Measurements from ENCODE around the gene CYBA. TPM values are rescaled to one million over a fixed set of nuclear protein-coding genes. Genes with fewer than 3 reads are reported as not detected.

Gene CYBA
- total and polyA plus RNA-seq, 2 donors (not counting 1 experiment from before 2014, with no cell fraction given): 701 to 1,336 TPM

DNA sequence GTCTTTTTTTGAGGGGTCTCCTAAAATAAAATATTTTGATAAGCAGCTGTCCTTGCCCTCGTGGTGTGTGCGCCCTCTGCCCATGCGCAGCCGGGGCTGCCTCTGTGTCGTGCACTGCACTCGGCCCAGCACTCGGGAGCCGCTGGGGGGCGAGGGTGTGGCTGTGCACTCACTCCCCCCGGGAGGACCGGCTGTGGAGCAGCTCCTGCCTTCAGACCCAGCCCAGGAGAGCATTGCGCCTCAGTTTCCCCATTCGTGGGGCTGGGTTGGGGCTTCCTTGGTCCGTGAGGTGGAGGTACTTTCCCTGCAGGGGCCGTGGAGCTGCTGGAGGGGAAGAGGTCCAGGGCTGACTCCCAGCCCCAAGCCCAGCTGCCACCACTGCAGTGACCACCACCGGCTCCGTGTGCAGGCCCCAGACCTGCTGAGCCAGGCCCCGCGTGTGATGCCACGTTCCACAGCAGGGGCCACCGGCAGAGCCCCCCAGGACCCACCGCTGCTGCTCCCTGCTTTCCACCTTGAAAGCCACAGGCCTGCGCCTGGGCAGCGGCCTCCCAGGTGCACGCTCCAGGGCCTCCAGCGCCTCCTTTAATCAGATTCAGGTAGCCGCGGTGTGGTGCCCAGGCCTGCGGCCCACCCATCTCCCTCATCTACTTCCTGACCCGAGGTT, 18.8 kb downstream of the CYBA start:
- no peak for DNase-seq
- H3K4me1 ChIP-seq (ENCODE audit: control insufficient read depth in 2 of 2, insufficient read depth in 2 of 2, low read length in 2 of 2): peaks cover 21 to 40% of the 10 kb centered on the region in 2 donors
- H4K20me1 ChIP-seq (ENCODE audit: control insufficient read depth, insufficient read depth, low read length, poor library complexity, severe bottlenecking): peaks cover 15% of the 10 kb centered on the region
- H3K36me3 ChIP-seq (replicated peaks in 1 of 2; ENCODE audit: control extremely low read depth in 1 of 2, control insufficient read depth in 1 of 2, extremely low read depth in 1 of 2, insufficient read depth in 2 of 2, low read length in 1 of 2): peaks cover 0 to 45% of the 10 kb centered on the region in 2 experiments
- 96% methylated on average over 28 of the region's 30 CpGs for WGBS (ENCODE audit: insufficient coverage)
- H3K27ac ChIP-seq (ENCODE audit: low read length in 2 of 2): no peak overlapping the region
- no peak for TF ChIP-seq EZH2 (IDR thresholded peaks at IDR 0.05; ENCODE audit: borderline replicate concordance, insufficient read depth, low read depth, low read length, poor library complexity, severe bottlenecking)
- H2AFZ ChIP-seq (ENCODE audit: insufficient read depth, low read depth, low read length, poor library complexity, severe bottlenecking): no peak overlapping the region
- no peak for ATAC-seq (ENCODE audit: low read depth)
- Mint-ChIP-seq H3K9me3 (ENCODE audit: insufficient read depth) (no peaks in the 10 kb centered on the region), H3K27ac (no peak overlapping the region), H3K27me3 (no peaks in the 10 kb centered on the region), H3K4me3 (no peak overlapping the region), H3K4me1 (peaks cover 30% of the 10 kb centered on the region)
- peaks cover 0 to 2% (median 0%) of the 10 kb centered on the region in 3 donors for H3K9me3 ChIP-seq (ENCODE audit: control extremely low read depth in 1 of 3, control insufficient read depth in 2 of 3, insufficient read depth in 1 of 3, low read length in 2 of 3)
- H3K79me2 ChIP-seq (ENCODE audit: control insufficient read depth, insufficient read depth, low read length): no peaks in the 10 kb centered on the region
- no peak overlapping the region for H3K4me2 ChIP-seq (replicated peaks; ENCODE audit: low read depth, low read length, poor library complexity, severe bottlenecking)
- no peak overlapping the region for H3K4me3 ChIP-seq (ENCODE audit: control extremely low read depth in 1 of 5, extremely low read depth in 1 of 5, insufficient read depth in 1 of 5, low read depth in 2 of 5, low read length in 4 of 5)
- no peak overlapping the region for H3K9ac ChIP-seq (ENCODE audit: low read length)
- CTCF ChIA-PET: interaction anchor here (1.8 to 2.5 kb wide), 3 partner anchors 50 to 73 kb away, joined by 8 to 14 read pairs (median 8); partner anchors contain the start of gene ZC3H18
- intact Hi-C loops (cut with micrococcal nuclease): loop anchor here (5.0 to 10.0 kb wide), 2 partner anchors 153 to 180 kb away; partner anchors contain the start of genes PIEZO1 and ZFPM1
- POLR2A ChIA-PET: interaction anchor here (2.0 kb wide), 1 partner anchor 12 kb away, joined by 6 read pairs; no protein-coding TSS in a partner anchor
- H3K27me3 ChIP-seq (replicated peaks in 1 of 4; ENCODE audit: control extremely low read depth in 1 of 4, control insufficient read depth in 3 of 4, insufficient read depth in 4 of 4, low read length in 3 of 4): no peaks in the 10 kb centered on the region

DNA sequence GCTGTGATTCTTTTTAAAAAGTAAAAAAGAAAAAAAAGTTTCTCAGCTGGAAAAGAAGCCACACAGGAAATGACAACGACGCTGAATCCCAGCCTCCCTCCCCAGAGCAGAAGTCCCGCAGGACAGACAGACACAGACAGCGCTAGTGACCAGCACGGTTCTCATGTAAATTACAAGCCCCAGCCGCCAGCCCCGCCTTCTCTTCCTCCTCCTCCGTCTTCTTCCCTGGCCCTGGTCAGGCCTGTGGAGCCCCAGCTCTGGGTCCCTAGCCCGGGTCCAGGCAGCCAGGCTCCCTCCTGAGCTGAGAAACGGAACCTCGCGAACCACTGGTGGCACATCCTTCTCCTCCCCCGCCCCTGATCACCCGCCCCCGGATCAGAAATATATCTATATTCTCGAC, 19.5 kb downstream of the CYBA start:
- ATAC-seq (ENCODE audit: low read depth): no peak
- H3K4me1 Mint-ChIP-seq: peaks cover 28% of the 10 kb centered on the region
- no peak overlapping the region for H2AFZ ChIP-seq (ENCODE audit: insufficient read depth, low read depth, low read length, poor library complexity, severe bottlenecking)
- no peaks in the 10 kb centered on the region for H3K27me3 Mint-ChIP-seq
- intact Hi-C loops (cut with micrococcal nuclease): loop anchor here (5.0 to 10.0 kb wide), 2 partner anchors 153 to 179 kb away; partner anchors contain the start of genes PIEZO1 and ZFPM1
- no peak for DNase-seq
- no peaks in the 10 kb centered on the region for H3K9me3 ChIP-seq (ENCODE audit: control extremely low read depth in 1 of 3, control insufficient read depth in 2 of 3, insufficient read depth in 1 of 3, low read length in 2 of 3)
- H3K27ac Mint-ChIP-seq: no peak overlapping the region
- H3K79me2 ChIP-seq (ENCODE audit: control insufficient read depth, insufficient read depth, low read length): no peaks in the 10 kb centered on the region
- 90% methylated on average over 12 of the region's 16 CpGs for WGBS (ENCODE audit: insufficient coverage)
- H3K4me1 ChIP-seq (ENCODE audit: control insufficient read depth in 2 of 2, insufficient read depth in 2 of 2, low read length in 2 of 2): peaks cover 20 to 35% of the 10 kb centered on the region in 2 donors
- peaks cover 15% of the 10 kb centered on the region for H4K20me1 ChIP-seq (ENCODE audit: control insufficient read depth, insufficient read depth, low read length, poor library complexity, severe bottlenecking)
- no peak overlapping the region for H3K27ac ChIP-seq (ENCODE audit: low read length in 2 of 2)
- no peaks in the 10 kb centered on the region for H3K27me3 ChIP-seq (replicated peaks in 1 of 4; ENCODE audit: control extremely low read depth in 1 of 4, control insufficient read depth in 3 of 4, insufficient read depth in 4 of 4, low read length in 3 of 4)
- H3K36me3 ChIP-seq (replicated peaks in 1 of 2; ENCODE audit: control extremely low read depth in 1 of 2, control insufficient read depth in 1 of 2, extremely low read depth in 1 of 2, insufficient read depth in 2 of 2, low read length in 1 of 2): peaks cover 0 to 50% of the 10 kb centered on the region in 2 experiments
- ChIA-PET POLR2A (no interaction called here), CTCF (interaction anchor here (2.5 kb wide), 1 partner anchor 51 kb away, joined by 14 read pairs; no protein-coding TSS in a partner anchor)
- H3K4me3 ChIP-seq (ENCODE audit: control extremely low read depth in 1 of 5, extremely low read depth in 1 of 5, insufficient read depth in 1 of 5, low read depth in 2 of 5, low read length in 4 of 5): no peak overlapping the region
- H3K4me2 ChIP-seq (replicated peaks; ENCODE audit: low read depth, low read length, poor library complexity, severe bottlenecking): no peak overlapping the region
- H3K9me3 Mint-ChIP-seq (ENCODE audit: insufficient read depth): no peaks in the 10 kb centered on the region
- H3K4me3 Mint-ChIP-seq: no peak overlapping the region
- H3K9ac ChIP-seq (ENCODE audit: low read length): no peak overlapping the region
- TF ChIP-seq, protein P1, sequence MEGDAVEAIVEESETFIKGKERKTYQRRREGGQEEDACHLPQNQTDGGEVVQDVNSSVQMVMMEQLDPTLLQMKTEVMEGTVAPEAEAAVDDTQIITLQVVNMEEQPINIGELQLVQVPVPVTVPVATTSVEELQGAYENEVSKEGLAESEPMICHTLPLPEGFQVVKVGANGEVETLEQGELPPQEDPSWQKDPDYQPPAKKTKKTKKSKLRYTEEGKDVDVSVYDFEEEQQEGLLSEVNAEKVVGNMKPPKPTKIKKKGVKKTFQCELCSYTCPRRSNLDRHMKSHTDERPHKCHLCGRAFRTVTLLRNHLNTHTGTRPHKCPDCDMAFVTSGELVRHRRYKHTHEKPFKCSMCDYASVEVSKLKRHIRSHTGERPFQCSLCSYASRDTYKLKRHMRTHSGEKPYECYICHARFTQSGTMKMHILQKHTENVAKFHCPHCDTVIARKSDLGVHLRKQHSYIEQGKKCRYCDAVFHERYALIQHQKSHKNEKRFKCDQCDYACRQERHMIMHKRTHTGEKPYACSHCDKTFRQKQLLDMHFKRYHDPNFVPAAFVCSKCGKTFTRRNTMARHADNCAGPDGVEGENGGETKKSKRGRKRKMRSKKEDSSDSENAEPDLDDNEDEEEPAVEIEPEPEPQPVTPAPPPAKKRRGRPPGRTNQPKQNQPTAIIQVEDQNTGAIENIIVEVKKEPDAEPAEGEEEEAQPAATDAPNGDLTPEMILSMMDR (IDR thresholded peaks at IDR 0.05): no peak
- no peak for TF ChIP-seq EZH2 (IDR thresholded peaks at IDR 0.05; ENCODE audit: borderline replicate concordance, insufficient read depth, low read depth, low read length, poor library complexity, severe bottlenecking)
